ENCODE measurements around the gene SSUH2.

The SSUH2 gene

DNA sequence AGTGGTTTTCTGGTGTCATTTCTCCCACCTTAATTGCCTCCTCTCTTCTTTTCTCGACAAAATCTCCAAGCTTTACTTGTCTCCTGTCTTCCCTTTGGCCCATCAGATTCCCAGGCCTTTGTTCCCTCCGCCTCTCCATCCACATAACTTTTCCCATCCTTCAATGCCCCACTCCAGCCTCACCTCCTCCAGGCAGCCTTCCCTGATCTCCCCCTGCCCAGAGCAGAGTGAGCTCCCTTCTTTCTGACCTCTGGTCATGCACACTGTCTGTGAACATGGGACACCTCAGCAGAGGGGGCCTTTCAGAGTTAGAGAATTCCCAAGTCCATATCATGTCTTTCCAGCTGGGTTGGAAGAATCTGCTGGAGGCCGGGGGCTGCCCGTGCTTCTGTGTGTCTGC lies 14.6 kb upstream of the SSUH2 start:
- no peak overlapping the region for H3K4me3 ChIP-seq (replicated peaks; ENCODE audit: insufficient read depth, low read length)
- no peak overlapping the region for H3K27ac ChIP-seq (replicated peaks)
- TF ChIP-seq POLR2AphosphoS5 (IDR thresholded peaks at IDR 0.05; ENCODE audit: low read depth) = no peak
- no peak for TF ChIP-seq SPI1 (IDR thresholded peaks at IDR 0.05; ENCODE audit: borderline replicate concordance, low read depth)
- TF ChIP-seq GABPA (IDR thresholded peaks at IDR 0.05; ENCODE audit: low read depth) = no peak
- DNase-seq (ENCODE audit: low read depth in 1 of 2, low spot score in 1 of 2) = no peak
- peaks cover 2% of the 10 kb centered on the region for H3K27me3 ChIP-seq (ENCODE audit: insufficient read depth, poor library complexity, severe bottlenecking)

DNA sequence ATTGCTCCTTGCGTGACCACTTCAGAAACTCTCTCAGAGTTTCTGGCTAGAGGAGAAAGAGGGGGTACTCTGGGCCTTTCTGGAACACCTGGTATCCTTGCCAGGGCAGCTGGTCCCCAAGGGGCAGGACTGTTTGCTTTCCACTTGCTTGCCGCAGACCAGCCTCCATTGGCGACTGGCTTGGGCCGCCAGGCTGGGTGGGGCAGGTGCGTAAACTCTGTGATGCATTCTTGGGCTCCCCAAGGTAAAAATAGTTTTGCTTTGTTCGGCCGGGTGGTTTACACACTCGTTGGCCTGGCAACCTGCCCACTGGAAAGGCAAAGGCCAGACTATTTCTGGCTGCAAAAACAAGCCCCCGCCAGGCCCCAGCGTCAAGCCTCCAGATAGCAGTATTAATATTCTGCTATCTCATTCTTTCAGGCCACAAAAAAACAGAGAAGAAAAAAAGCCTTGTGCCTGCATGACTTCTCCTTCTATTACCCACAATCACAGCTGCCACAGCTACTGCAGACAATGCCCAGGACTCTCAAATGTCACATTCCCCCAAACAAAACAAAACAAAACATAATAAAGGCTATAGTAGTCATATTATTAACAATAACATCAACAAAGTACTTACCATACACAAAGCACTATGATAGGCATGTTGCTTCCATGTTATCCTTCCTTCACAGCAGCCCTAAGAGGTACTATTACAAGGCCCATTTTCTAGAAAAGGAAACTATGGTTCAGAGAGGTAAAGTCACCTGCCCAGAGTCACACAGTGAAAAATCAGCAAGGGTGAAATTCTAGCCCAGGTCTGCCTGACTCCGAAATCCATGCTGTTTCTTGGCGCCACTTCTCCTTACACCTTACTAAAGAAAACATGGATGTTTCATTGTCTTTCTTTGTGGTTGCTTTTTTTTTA lies 14.0 kb upstream of the SSUH2 start:
- Histone ChIP-seq H3K4me3 (replicated peaks; ENCODE audit: insufficient read depth, low read length) (no peak overlapping the region), H3K27me3 (ENCODE audit: insufficient read depth, poor library complexity, severe bottlenecking) (peaks cover 2% of the 10 kb centered on the region), H3K27ac (replicated peaks) (no peak overlapping the region)
- no peak for DNase-seq (ENCODE audit: low read depth in 1 of 2, low spot score in 1 of 2)
- TF ChIP-seq SPI1 (IDR thresholded peaks at IDR 0.05; ENCODE audit: borderline replicate concordance, low read depth) = no peak
- TF ChIP-seq GABPA (IDR thresholded peaks at IDR 0.05; ENCODE audit: low read depth) = no peak
- TF ChIP-seq, protein P1, sequence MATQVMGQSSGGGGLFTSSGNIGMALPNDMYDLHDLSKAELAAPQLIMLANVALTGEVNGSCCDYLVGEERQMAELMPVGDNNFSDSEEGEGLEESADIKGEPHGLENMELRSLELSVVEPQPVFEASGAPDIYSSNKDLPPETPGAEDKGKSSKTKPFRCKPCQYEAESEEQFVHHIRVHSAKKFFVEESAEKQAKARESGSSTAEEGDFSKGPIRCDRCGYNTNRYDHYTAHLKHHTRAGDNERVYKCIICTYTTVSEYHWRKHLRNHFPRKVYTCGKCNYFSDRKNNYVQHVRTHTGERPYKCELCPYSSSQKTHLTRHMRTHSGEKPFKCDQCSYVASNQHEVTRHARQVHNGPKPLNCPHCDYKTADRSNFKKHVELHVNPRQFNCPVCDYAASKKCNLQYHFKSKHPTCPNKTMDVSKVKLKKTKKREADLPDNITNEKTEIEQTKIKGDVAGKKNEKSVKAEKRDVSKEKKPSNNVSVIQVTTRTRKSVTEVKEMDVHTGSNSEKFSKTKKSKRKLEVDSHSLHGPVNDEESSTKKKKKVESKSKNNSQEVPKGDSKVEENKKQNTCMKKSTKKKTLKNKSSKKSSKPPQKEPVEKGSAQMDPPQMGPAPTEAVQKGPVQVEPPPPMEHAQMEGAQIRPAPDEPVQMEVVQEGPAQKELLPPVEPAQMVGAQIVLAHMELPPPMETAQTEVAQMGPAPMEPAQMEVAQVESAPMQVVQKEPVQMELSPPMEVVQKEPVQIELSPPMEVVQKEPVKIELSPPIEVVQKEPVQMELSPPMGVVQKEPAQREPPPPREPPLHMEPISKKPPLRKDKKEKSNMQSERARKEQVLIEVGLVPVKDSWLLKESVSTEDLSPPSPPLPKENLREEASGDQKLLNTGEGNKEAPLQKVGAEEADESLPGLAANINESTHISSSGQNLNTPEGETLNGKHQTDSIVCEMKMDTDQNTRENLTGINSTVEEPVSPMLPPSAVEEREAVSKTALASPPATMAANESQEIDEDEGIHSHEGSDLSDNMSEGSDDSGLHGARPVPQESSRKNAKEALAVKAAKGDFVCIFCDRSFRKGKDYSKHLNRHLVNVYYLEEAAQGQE (IDR thresholded peaks at IDR 0.05; ENCODE audit: insufficient replicate concordance, low read depth) = no peak
- TF ChIP-seq, protein P2, sequence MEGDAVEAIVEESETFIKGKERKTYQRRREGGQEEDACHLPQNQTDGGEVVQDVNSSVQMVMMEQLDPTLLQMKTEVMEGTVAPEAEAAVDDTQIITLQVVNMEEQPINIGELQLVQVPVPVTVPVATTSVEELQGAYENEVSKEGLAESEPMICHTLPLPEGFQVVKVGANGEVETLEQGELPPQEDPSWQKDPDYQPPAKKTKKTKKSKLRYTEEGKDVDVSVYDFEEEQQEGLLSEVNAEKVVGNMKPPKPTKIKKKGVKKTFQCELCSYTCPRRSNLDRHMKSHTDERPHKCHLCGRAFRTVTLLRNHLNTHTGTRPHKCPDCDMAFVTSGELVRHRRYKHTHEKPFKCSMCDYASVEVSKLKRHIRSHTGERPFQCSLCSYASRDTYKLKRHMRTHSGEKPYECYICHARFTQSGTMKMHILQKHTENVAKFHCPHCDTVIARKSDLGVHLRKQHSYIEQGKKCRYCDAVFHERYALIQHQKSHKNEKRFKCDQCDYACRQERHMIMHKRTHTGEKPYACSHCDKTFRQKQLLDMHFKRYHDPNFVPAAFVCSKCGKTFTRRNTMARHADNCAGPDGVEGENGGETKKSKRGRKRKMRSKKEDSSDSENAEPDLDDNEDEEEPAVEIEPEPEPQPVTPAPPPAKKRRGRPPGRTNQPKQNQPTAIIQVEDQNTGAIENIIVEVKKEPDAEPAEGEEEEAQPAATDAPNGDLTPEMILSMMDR (IDR thresholded peaks at IDR 0.05; ENCODE audit: insufficient read depth, low read length) = no peak
- TF ChIP-seq POLR2AphosphoS5 (IDR thresholded peaks at IDR 0.05; ENCODE audit: low read depth) = no peak

DNA sequence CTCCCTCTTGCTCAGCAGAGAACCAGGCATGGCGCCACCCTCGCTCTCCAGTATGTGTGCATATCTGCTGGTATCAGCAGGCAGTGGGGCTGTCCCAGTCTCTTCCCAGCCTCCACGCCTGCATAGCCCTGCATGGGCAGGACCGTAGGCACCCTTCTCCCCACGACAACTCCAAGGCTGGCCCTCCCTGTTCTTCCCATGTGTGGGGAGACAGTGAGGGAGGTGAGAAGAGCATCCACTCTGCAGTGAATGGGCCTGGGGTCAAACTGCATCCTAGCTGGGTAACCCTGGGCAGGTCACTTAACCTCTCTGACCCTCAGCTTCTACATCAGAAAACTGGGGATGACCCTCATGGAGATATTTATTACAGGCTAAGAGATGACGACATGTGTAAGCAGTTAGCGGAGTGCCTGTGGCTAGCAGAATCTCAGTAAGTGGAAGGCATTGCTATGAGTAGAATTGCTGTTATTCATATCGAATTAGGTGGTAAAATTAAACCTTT lies 13.3 kb upstream of the SSUH2 start:
- no peak overlapping the region for H3K27ac ChIP-seq (replicated peaks)

More for the DNA sequence above, 13.3 kb upstream of the SSUH2 start:
- Histone ChIP-seq H3K27me3 (ENCODE audit: insufficient read depth, poor library complexity, severe bottlenecking) (peaks cover 2% of the 10 kb centered on the region), H3K4me3 (replicated peaks; ENCODE audit: insufficient read depth, low read length) (no peak overlapping the region)
- TF ChIP-seq, protein P1 (IDR thresholded peaks at IDR 0.05; ENCODE audit: insufficient replicate concordance, low read depth) = no peak
- TF ChIP-seq SPI1 (IDR thresholded peaks at IDR 0.05; ENCODE audit: borderline replicate concordance, low read depth) = no peak
- no peak for TF ChIP-seq POLR2AphosphoS5 (IDR thresholded peaks at IDR 0.05; ENCODE audit: low read depth)
- TF ChIP-seq, protein P2 (IDR thresholded peaks at IDR 0.05; ENCODE audit: insufficient read depth, low read length) = no peak
- TF ChIP-seq GABPA (IDR thresholded peaks at IDR 0.05; ENCODE audit: low read depth) = no peak
- no peak for DNase-seq (ENCODE audit: low read depth in 1 of 2, low spot score in 1 of 2)

All from HL-60 (cell line).